IPS-NIHi11 (cell line): ENCODE measurements around the gene USB1.
"Not testable (repeated sequence)": the region's sequence is repeated elsewhere in the genome, so short reads cannot be mapped to it uniquely, and the experiment has no call there.

Experiments used
- DNase-seq: peaks from one replicate; pipeline ENCODE4 v3.0.0; 2012; ENCODE audit warnings: mixed read lengths, low spot score

The USB1 gene

DNA sequence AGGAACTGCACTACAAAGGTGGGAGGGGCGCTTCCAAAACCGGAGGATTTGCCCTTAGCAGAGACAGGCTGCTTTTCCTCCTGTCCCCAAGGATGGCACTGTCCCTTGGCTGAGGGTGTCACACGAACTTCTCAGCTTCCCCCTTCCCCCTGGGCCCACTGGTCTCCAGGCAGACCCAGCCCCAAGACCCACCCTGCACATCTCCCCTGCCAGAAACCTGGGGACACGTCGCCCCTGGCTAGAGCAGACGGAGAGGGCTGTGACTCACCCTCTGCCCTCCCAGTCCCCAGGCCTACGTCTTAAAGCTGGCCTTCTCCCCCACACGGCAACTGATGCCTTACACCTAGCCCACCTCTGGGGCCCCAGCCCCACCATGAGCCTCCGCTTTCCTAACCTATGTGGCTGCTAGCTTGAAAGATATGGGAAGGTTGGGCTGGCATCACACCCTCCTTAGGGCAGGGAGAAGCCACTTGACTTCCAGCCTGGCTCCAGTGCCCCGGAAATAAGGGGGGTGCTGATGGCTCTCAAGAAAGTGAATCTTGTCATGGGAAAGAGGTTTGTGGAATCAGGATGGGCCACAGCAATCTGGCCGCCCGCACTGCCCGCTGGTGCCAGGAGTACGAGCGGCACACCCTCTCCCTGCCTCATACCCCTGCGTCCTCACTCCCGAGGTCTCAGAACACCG, 5.3 kb upstream of the USB1 start:
- no peak for DNase-seq

GRCh38 chr16:57996406-57997175, 4.6 kb upstream of the USB1 start:
- DNase-seq, result no peak

DNA sequence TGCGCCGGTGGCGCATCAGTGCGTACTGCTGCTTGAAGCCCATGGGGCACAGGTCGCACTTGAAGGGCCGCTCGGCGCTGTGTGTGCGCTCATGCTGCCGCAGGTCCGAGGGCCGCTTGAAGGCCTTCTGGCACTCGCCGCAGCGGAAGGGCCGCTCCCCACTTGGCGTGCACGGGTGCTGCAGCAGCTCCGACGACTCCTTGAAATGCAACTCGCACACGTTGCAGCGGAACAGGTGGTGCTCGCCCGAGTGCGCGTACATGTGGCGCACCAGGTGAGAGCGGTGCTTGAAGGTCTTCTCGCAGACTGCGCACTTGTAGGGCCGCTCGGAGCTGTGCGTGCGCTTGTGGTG, 4.1 kb upstream of the USB1 start:
- DNase-seq, result no peak

DNA sequence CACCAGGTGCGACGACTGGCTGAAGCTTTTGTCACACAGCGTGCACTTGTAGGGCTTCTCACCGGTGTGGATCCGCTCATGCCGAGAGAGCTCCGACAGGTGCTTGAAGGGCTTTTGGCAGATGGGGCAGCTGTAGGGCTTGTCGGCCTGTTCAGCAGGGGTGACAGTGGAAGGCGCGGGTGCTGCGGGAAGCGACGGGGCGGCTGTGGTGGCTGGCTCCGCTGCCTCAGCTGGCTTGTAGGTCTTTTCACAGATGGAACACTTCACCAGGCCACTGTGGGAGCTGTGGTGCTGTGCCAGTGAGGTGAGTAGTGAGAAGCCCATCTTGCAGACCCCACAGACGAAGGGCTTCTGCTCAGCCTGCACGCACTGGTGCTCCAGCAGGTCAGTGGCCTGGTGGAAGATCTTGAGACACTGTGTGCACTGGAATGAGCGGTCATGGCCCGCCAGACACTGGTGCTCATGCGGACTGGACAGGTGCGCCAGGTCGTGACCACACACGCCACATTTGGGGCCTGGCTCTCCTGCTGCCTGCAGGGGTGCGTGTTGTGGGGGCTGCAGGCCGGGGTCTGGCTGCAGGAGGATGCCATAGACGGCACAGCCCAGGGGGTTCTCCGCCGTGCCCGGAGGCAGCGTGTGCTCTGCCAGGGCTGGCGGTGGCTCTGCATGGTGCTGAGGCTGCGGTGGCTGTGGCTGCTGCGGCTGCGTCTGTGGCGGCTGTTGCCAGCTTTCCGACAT, 3.5 kb upstream of the USB1 start:
- DNase-seq, result no peak

- DNase-seq, result no peak
These were observed 2.7 kb upstream of the USB1 start for GRCh38 chr16:57998486-57998885.

DNA sequence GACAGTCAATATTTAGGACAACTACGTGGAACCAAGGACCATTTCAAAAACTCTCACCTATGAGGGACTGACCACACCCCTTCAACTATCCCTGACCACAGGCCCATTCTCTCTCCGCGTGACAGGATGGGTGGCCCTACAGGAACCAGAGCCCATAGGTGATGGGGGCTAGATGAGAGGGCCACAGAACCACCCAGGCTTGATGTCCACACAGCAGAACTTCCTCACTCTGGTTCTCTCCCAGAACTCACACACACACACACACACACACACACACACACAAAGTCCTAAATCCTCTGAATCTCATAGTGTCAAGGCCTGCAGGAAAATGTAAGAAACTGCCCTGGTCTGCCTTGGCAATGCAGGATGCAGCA, 2.2 kb upstream of the USB1 start:
- DNase-seq, result no peak

- DNase-seq, result no peak
These were observed 1.7 kb upstream of the USB1 start for GRCh38 chr16:57999366-57999970.

DNA sequence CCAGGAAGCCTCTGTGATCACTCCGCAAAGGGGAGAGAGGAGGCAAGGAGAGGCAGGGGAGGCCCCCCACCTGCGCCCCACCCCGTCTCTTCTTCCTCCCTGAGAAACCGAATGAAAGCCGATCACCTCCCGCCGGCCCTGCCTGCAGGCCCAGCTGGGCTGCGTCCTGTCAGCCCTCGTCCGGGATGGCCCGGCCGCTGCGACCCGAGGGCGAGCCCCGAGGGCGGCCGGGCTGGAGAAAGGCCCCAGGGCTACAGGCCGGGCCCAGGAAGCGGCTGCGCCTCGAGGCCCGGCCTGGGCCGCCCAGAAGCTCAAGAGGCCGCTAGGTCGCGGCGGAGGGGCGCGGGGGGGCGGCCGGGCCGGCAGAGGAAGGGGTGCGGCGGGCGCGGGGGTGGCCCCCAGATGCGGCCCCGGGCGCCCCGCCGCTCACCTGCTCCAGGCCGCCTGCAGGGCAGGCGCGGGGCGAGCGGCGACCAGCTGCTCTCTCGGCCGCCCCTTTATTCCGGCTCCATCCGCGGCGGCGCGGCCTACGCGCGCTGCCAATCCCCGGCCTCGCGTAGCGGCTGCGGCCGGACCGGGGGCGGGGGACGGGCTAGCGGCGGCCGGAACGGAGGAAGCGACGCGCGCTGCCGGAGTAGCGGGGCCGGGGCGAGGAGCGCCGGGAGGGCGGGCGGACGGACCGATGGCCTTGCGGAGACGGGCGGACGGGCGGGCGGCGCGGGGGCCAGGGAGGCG, 1.1 kb upstream of the USB1 start, which contains the start of gene ZNF319:
Gene ZNF319, minus strand, starts transcription at position 702 of the 735 bp plus-strand sequence. CDS start 2,407 bp downstream, outside the sequence.
- peak; percentile 60 for DNase-seq

DNA sequence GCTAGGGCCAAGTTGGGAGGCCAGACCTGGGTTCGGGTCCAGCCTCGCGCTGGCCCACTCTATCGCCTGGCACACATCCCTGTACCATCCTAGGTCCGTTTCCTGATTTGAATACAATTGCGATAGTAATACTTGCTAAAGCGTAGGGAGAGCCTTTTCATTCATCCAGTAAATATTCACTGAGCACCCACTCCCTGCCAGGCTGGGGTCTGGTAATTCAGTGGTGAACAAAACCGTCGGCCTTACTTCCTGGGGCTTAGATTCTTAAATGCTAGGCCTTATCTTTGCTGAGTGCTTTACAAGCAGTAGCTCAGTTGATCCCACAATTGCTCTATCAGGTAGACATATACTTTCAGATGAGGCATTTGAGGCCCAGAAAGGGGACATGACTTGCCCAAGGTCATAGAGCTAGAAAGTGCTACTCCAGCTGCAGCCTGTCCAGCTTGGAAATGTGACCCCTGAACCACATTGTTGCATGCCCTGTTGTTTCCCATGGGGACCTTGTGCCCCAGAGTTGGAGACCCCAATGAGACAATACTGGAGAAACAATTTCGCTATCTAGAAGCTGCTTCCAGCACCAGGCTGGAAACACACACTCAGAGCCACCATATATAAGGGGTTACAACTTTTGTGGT, 691 bp downstream of the USB1 start:
- DNase-seq, result no peak

GRCh38 chr16:58002416-58002800, 1.2 kb downstream of the USB1 start:
- no peak for DNase-seq

GRCh38 chr16:58002936-58003335, 1.7 kb downstream of the USB1 start:
- DNase-seq, result no peak

DNA sequence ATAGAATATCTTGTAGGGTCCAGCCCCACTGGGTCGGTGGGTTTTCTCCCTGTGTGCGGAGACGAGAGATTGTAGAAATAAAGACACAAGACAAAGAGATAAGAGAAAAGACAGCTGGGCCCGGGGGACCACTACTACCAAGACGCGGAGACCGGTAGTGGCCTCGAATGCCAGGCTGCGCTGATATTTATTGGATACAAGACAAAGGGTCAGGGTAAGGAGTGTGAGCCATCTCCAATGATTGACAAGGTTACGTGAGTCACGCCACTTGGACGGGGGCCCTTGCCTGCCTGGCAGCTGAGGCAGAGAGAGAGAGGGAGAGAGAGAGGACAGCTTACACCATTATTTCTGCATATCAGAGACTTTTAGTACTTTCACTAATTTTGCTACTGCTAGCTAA, 3.5 kb downstream of the USB1 start:
- not testable (repeated sequence) for DNase-seq

- no peak for DNase-seq
These were observed 8.7 kb downstream of the USB1 start for GRCh38 chr16:58009856-58010416.

DNA sequence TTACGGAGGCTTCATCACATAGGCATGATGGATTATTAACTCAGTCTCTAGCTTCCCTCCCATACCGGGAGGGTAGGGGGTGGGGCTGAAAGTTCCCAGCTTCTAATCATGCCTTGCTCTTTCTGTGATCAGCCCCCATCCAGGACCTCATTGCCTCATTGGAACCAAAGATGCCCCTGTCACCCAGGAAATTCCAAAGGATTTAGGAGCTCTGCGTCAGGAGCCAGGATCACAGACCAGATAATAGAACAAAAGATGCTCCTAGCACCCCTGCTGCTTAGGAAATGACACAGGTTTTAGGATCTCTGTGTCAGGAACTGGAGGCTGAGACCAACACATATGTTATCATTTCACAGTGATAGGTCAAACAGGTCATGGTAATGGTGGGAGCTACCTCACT, 9.7 kb downstream of the USB1 start:
- no peak for DNase-seq

DNA sequence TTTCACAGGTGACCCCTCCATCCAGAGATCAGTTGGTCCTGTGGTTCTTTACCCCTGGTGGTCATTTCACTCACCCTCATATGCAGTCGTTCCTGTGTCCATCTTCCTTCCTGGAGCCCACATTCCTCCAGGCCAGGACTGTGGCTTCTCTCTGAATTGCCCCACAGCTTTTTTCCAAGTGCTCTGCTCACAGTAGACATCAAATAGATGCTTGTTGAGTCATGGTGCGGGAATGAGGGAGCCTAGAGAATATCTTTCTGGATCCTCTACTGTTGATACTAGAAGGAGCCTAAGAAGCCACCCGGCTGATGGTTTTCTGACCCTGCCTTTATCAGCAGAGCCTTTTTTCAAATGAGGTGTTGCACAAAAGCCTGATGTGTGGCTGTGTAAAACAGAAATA, 10.4 kb downstream of the USB1 start:
- no peak for DNase-seq

DNA sequence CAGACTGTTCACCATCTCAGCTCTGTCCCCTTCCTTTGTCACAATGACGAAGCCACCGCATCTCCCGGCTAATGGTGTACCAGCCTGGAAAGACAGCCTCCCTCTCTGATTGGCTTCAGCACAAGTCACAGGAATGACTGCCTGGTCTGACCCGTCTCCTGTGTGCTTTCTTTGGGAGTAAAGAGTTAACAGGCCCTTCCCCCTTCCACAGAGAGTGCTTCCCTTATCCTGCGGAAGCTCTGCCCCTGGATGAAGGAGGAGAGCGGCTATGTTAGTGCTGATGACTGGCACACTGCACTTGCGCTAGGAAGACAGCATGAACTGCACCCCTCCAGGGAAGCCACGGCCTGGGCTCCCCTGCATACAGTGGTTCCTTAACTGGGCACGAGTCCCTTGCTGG, 11.3 kb downstream of the USB1 start:
- no peak for DNase-seq

GRCh38 chr16:58013201-58013956, 12.2 kb downstream of the USB1 start:
- DNase-seq, result no peak

GRCh38 chr16:58016840-58017446, 15.7 kb downstream of the USB1 start:
- DNase-seq, result no peak

DNA sequence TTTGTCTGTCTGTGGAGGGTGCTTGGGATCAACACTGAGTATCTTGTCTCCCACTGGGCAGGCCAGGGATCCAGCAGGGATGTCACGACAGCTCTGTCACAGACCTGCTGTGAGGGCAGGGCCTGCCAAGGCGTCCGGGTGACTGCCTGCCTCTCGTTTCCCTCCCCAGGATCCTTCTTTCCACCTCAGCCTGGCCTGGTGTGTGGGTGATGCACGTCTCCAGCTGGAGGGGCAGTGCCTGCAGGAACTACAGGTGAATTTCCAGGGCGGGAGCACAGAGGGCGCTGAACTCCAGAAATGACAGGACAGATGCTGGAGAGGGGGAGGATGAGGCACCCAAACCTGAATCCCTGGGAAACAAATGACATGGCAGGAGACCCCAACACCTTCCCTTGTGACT, 17.6 kb downstream of the USB1 start:
- DNase-seq, result no peak
